GM18499 (cell line): ENCODE data around the gene SH3BP5L.

Source experiments
- ATAC-seq: cut with Tn5 transposase; IDR thresholded peaks from one replicate; pipeline ENCODE4 v1.9.1; 2021; ENCODE audit warnings: moderate number of reproducible peaks; ENCODE audit not compliant: insufficient read depth, unreplicated experiment

SH3BP5L gene

GRCh38 chr1:248788327-248788726 is 37.4 kb downstream of the SH3BP5L start:
- no peak for ATAC-seq

- no peak for ATAC-seq
Observed at GRCh38 chr1:248787430-248787829, 38.3 kb downstream of the SH3BP5L start.

GRCh38 chr1:248786156-248786555 is 39.6 kb downstream of the SH3BP5L start:
- ATAC-seq, result peak; percentile 79

GRCh38 chr1:248783367-248783766 is 42.3 kb downstream of the SH3BP5L start:
- ATAC-seq, result no peak

GRCh38 chr1:248782416-248783141 is 43.1 kb downstream of the SH3BP5L start:
- ATAC-seq, result no peak

GRCh38 chr1:248779350-248779749 is 46.4 kb downstream of the SH3BP5L start:
- ATAC-seq, result no peak

- no peak for ATAC-seq
Observed at GRCh38 chr1:248778906-248779305, 46.8 kb downstream of the SH3BP5L start.

GRCh38 chr1:248776991-248777390 is 48.7 kb downstream of the SH3BP5L start:
- no peak for ATAC-seq

- ATAC-seq, result no peak
Observed at GRCh38 chr1:248775441-248775840, 50.3 kb downstream of the SH3BP5L start.
